Measurements from ENCODE around the gene NECTIN1. TPM values are rescaled to one million over a fixed set of nuclear protein-coding genes. Genes with fewer than 3 reads are reported as not detected.
"Not testable (repeated sequence)": the region's sequence is repeated elsewhere in the genome, so short reads cannot be mapped to it uniquely, and the experiment has no call there.

The NECTIN1 gene
- total RNA-seq, 2 experiments from 2014 or later, result 0.34 to 0.39 TPM

DNA sequence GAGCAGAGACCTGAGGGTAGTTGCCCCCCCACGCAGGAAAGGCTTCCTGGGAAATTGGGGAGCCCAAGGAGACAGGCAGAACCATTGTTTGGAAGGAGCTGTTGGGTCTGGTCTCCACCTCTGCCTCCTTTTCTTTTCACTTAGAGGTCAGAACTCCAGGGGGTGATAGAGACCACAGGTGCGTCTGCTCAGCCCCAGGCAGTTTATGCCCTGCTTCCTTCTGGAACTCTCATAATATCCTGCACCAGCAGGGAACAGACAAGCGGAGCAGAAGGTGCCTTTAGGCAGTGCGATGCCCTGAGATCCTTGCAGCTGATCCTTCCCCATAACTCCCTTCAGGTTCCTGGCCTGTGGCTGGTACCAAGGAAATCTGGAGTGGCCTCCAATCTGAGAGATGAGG is 120.2 kb downstream of the NECTIN1 start:
- Mint-ChIP-seq H3K9me3 (ENCODE audit: insufficient read depth) (no peaks in the 10 kb centered on the region), H3K4me1 (ENCODE audit: low read depth) (no peaks in the 10 kb centered on the region), H3K27me3 (ENCODE audit: low read depth) (peaks cover 15% of the 10 kb centered on the region), H3K4me3 (no peak overlapping the region), H3K36me3 (ENCODE audit: low read depth) (no peaks in the 10 kb centered on the region), H3K27ac (no peak overlapping the region)
- DNase-seq (no peak), ATAC-seq (no peak)
- CTCF ChIA-PET, result no interaction called here
- POLR2A ChIA-PET, result no interaction called here

DNA sequence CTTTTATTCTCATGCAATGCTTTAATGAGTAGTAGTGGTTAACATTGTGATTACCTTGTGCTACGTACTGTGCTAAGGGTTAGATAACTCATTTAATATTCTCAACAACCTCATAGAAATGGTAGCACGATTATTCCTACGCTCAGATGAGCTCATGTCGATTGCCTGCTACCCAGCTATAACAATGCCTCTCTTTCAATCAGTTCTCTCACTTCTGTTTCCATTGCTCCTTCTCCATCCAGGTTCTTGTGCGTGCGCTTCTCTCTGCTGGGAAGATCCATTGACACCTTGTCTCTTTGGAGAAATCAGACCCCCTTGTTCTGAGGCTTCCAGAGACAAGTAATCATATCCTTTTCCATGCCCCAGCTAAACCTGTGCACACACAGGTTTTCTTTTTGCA is 120.8 kb downstream of the NECTIN1 start:
- POLR2A ChIA-PET, result no interaction called here
- peaks cover 14% of the 10 kb centered on the region for H3K27me3 Mint-ChIP-seq (ENCODE audit: low read depth)
- DNase-seq (no peak), ATAC-seq (no peak)
- CTCF ChIA-PET, result no interaction called here
- no peaks in the 10 kb centered on the region for H3K4me1 Mint-ChIP-seq (ENCODE audit: low read depth)
- no peaks in the 10 kb centered on the region for H3K9me3 Mint-ChIP-seq (ENCODE audit: insufficient read depth)
- H3K36me3 Mint-ChIP-seq (ENCODE audit: low read depth), result no peaks in the 10 kb centered on the region
- H3K27ac Mint-ChIP-seq, result no peak overlapping the region
- no peak overlapping the region for H3K4me3 Mint-ChIP-seq

DNA sequence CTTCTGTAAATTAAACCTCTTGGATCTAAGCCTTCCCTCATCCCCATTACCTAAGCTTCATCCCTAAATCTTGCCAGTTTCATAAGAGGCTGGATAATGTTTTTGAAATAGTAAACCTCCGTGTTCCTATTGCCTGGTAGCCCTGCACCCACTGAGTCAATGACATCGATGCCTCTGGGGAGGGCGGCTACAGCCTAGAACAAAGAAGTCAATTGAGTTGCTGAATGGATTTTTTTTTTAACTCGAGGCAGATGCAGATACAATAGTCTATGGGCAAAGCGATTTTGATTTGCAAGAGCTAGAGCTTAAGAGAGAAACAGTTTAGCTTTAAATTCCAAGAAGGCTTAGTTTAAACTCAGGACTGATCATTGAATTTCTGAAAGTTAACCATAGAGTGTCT is 121.3 kb downstream of the NECTIN1 start:
- ChIA-PET POLR2A (no interaction called here), CTCF (no interaction called here)
- ATAC-seq (no peak), DNase-seq (no peak)
- peaks cover 11% of the 10 kb centered on the region for H3K27me3 Mint-ChIP-seq (ENCODE audit: low read depth)
- no peaks in the 10 kb centered on the region for H3K36me3 Mint-ChIP-seq (ENCODE audit: low read depth)
- H3K4me1 Mint-ChIP-seq (ENCODE audit: low read depth), result no peaks in the 10 kb centered on the region
- no peak overlapping the region for H3K4me3 Mint-ChIP-seq
- H3K9me3 Mint-ChIP-seq (ENCODE audit: insufficient read depth), result no peaks in the 10 kb centered on the region
- H3K27ac Mint-ChIP-seq, result no peak overlapping the region

DNA sequence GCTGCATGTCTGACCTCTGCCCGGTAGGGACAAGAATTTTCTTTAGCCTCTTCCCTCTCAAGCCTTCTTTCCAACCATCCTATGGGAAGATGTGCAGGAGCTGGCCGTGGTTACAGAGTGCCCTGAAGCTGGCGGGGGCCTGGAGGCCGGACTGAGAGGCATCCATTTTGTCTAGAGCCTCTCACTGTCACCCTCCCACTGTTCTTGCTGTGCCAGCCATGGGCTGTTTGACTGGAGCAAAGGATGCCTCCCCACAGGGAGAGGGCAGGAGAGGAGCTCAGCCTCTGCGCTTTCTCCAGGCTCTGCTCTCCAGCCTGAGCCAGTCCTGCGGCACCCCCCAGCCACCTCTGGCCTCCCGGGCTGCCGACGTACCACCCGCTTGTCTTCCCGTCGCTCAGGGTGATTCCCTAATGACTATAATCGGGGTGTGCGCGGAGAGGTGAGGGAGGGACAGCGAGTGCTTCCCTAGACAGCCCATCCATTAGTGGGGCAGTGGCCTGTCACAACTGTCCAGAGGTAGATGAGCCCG is 123.8 kb downstream of the NECTIN1 start:
- Mint-ChIP-seq H3K9me3 (ENCODE audit: insufficient read depth) (no peaks in the 10 kb centered on the region), H3K4me3 (no peak overlapping the region), H3K27ac (no peak overlapping the region), H3K36me3 (ENCODE audit: low read depth) (no peaks in the 10 kb centered on the region), H3K4me1 (ENCODE audit: low read depth) (no peaks in the 10 kb centered on the region), H3K27me3 (ENCODE audit: low read depth) (peaks cover 11% of the 10 kb centered on the region)
- ATAC-seq (no peak), DNase-seq (no peak)
- ChIA-PET POLR2A (no interaction called here), CTCF (no interaction called here)

DNA sequence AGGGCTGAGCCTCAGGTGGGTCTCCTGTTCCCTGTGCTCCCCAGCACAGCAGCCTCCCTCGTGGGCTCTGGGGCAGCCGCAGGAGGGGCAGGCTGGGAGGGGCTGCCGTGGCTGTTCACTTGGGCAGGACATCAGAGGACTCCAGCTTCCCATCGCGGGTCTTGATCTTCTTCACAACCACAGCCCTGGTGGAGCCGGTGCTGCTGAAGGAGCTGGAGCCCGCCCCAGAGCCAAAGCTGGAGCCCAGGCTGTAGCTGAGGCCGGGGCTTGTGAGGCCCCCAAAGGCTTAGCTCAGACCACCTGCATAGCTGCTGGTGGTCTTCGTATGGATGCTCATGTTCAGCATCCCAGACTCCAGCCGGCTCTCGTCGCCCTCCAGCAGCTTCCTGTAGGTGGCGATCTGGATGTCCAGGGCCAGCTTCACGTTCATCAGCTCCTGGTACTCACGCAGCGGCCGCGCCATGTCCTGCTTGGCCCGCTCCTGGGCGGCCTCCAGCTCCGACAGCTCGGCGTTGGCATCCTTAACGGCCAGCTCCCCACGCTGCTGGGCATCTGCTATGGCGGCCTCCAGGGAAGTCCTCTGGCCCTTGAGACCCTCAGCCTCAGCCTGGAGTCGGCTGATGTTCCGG is 126.1 kb downstream of the NECTIN1 start:
- Mint-ChIP-seq H3K27ac (no peak overlapping the region), H3K4me3 (no peak overlapping the region), H3K9me3 (ENCODE audit: insufficient read depth) (no peaks in the 10 kb centered on the region), H3K36me3 (ENCODE audit: low read depth) (no peaks in the 10 kb centered on the region), H3K27me3 (ENCODE audit: low read depth) (peaks cover 8% of the 10 kb centered on the region), H3K4me1 (ENCODE audit: low read depth) (no peaks in the 10 kb centered on the region)
- DNase-seq, result no peak
- POLR2A ChIA-PET, result no interaction called here
- ATAC-seq, result no peak
- CTCF ChIA-PET, result no interaction called here

DNA sequence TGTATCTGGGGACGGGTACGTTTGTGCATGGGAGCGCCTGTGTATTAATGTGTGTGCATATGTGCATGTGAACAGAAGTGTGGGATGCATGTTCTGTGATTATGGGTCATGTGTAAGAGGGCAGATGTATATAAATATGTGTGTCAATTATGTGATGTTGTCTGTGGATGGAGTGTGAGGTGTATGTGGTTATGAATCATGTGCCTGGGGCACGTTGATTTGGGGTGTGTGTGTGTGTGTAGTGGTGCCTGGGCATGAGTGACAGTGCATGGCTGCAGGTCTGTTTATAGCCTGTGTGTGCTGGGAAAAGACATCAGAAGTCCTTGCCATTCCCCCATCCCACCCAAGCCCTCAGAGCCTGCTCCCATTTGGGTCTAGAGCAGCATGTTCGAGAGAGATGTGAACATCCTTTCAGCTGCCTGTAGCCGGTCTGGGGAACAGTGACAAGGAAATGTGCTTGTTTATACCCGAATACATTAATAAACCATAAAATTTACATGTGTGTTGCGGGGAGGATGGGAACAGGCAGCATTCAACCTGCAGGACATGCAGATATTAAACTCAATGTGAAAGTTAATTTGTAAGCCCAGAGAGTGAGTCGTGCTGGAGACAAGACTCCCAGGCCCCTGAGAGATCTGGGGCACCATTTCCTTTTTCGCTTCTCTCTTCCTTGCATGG is 129.0 kb downstream of the NECTIN1 start:
- DNase-seq (no peak), ATAC-seq (no peak)
- Mint-ChIP-seq H3K4me3 (no peak overlapping the region), H3K9me3 (ENCODE audit: insufficient read depth) (no peaks in the 10 kb centered on the region), H3K36me3 (ENCODE audit: low read depth) (no peaks in the 10 kb centered on the region), H3K27ac (no peak overlapping the region), H3K4me1 (ENCODE audit: low read depth) (no peaks in the 10 kb centered on the region), H3K27me3 (ENCODE audit: low read depth) (peaks cover 6% of the 10 kb centered on the region)
- ChIA-PET CTCF (no interaction called here), POLR2A (no interaction called here)

DNA sequence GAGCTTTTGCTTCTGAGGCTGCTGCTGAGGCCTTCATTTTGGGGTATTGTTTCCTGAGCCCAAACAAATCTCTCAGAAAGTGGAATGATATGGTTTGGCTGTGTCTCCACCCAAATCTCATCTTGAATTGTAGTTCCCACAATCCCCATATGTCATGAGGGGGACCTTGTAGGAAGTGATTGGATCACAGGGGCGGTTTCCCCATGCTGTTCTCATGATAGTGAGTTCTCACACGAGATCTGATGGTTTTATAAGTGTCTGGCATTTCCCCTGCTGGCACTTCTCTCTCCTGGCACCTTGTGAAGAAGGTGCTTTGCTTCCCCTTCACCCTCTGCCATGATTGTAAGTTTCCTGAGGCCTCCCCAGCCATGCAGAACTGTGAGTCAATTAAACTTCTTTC is 133.1 kb downstream of the NECTIN1 start:
- POLR2A ChIA-PET; DNase-seq; CTCF ChIA-PET; H3K9me3 Mint-ChIP-seq (ENCODE audit: insufficient read depth); H3K36me3 Mint-ChIP-seq (ENCODE audit: low read depth); H3K27ac Mint-ChIP-seq; H3K4me1 Mint-ChIP-seq (ENCODE audit: low read depth); H3K4me3 Mint-ChIP-seq; ATAC-seq: not testable (repeated sequence)
- peaks cover 16% of the 10 kb centered on the region for H3K27me3 Mint-ChIP-seq (ENCODE audit: low read depth)

DNA sequence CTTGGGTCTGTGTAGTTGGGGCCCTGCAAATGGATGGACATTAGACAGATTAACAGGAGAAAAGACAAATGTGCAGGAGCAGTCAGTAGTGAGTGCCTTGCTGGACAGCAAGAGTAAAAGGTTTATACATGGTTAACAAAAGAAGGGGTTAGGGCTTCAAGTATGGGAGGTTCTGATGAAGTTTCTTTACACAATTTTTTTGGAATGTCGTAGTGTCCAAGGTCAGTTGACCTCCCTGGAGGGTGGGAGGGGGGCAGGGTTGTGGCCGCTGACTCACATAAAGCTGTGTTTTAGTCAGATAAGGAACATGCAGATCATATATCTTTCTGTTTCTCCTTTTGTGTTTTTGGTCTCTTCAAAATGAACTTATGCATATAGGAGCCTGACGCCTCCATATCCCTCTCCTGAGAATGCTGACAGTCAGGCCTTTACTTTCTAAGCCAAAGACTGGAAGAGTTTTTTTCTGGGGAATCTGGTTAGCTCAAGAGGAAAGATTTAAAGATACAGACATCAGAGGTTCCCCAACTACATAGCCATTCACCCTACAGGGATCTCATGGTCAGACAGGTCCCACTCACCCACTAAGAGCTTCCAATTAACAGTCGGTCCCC is 134.3 kb downstream of the NECTIN1 start:
- POLR2A ChIA-PET, result no interaction called here
- CTCF ChIA-PET, result no interaction called here
- ATAC-seq (no peak), DNase-seq (no peak)
- Mint-ChIP-seq H3K27me3 (ENCODE audit: low read depth) (peaks cover 16% of the 10 kb centered on the region), H3K36me3 (ENCODE audit: low read depth) (no peaks in the 10 kb centered on the region), H3K27ac (no peak overlapping the region), H3K9me3 (ENCODE audit: insufficient read depth) (no peaks in the 10 kb centered on the region), H3K4me3 (no peak overlapping the region), H3K4me1 (ENCODE audit: low read depth) (peaks cover 3% of the 10 kb centered on the region)

DNA sequence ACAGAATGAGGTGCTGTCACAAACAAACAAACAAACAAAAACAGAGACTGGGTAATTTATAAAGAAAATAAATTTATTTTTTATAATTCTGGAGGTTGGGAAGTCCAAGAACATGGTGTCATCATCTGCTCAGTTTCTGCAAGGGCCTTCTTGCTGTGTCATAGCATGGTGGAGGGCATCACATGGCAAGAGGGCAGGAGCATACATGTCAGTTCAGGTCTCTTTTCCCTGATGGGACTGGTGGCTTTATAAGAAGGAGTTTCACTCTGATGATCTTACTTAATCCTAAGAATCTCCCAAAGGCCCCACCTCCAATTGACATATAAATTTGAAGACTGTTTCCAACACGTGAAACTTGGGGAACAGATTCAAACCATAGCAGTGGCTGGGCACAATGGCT is 135.7 kb downstream of the NECTIN1 start:
- no peaks in the 10 kb centered on the region for H3K9me3 Mint-ChIP-seq (ENCODE audit: insufficient read depth)
- no peak overlapping the region for H3K4me3 Mint-ChIP-seq
- ATAC-seq, result no peak
- no peaks in the 10 kb centered on the region for H3K36me3 Mint-ChIP-seq (ENCODE audit: low read depth)
- ChIA-PET CTCF (no interaction called here), POLR2A (no interaction called here)
- H3K4me1 Mint-ChIP-seq (ENCODE audit: low read depth), result peaks cover 3% of the 10 kb centered on the region
- peaks cover 16% of the 10 kb centered on the region for H3K27me3 Mint-ChIP-seq (ENCODE audit: low read depth)
- no peak for DNase-seq
- H3K27ac Mint-ChIP-seq, result no peak overlapping the region

DNA sequence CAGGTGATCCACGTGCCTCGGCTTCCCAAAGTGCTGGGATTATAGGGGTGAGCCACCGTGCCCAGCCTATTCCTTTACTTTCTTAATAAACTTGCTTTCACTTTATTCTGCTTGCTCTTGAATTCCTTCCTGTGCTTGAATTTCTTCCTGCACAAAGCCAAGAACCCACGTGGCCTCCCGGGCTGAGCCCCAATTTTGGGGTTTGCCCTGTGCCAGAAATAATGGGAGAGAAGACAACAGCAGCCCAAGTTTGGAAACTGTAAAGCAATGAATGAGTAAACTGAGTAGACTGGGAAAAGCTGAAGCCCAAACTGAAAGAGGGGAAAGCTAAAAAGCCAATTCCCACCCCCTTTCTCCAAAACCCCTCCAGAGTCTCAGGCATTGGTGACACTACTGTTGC is 136.4 kb downstream of the NECTIN1 start:
- ATAC-seq (no peak), DNase-seq (no peak)
- Mint-ChIP-seq H3K36me3 (ENCODE audit: low read depth) (no peaks in the 10 kb centered on the region), H3K9me3 (ENCODE audit: insufficient read depth) (no peaks in the 10 kb centered on the region), H3K4me3 (no peak overlapping the region), H3K27ac (no peak overlapping the region), H3K27me3 (ENCODE audit: low read depth) (peaks cover 16% of the 10 kb centered on the region), H3K4me1 (ENCODE audit: low read depth) (peaks cover 3% of the 10 kb centered on the region)
- CTCF ChIA-PET, result no interaction called here
- POLR2A ChIA-PET, result no interaction called here

DNA sequence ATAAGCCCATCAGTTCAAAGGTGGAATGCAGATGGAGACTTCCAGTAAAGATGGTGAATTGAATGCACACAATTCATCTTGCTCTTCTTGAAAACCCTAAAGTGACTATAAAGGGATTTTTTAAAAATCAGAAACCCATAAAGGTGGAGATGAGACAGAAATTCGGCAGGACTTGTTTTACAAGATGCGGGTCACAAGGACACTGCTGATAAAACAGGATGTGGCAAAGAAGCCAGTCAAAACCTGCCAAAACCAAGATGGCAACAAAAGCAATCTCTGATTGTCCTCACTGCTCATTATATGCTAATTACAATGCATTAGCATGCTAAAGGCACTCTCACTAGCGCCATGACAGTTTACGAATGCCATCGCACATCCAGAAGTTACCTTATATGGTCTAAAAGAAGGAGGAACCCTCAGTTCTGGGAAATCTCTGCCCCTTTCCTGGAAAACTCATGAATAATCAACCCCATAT is 137.1 kb downstream of the NECTIN1 start:
- Mint-ChIP-seq H3K9me3 (ENCODE audit: insufficient read depth) (no peaks in the 10 kb centered on the region), H3K36me3 (ENCODE audit: low read depth) (no peaks in the 10 kb centered on the region), H3K27me3 (ENCODE audit: low read depth) (peaks cover 17% of the 10 kb centered on the region), H3K4me1 (ENCODE audit: low read depth) (peaks cover 3% of the 10 kb centered on the region), H3K4me3 (no peak overlapping the region), H3K27ac (no peak overlapping the region)
- ATAC-seq (no peak), DNase-seq (no peak)
- CTCF ChIA-PET, result no interaction called here
- POLR2A ChIA-PET, result no interaction called here

DNA sequence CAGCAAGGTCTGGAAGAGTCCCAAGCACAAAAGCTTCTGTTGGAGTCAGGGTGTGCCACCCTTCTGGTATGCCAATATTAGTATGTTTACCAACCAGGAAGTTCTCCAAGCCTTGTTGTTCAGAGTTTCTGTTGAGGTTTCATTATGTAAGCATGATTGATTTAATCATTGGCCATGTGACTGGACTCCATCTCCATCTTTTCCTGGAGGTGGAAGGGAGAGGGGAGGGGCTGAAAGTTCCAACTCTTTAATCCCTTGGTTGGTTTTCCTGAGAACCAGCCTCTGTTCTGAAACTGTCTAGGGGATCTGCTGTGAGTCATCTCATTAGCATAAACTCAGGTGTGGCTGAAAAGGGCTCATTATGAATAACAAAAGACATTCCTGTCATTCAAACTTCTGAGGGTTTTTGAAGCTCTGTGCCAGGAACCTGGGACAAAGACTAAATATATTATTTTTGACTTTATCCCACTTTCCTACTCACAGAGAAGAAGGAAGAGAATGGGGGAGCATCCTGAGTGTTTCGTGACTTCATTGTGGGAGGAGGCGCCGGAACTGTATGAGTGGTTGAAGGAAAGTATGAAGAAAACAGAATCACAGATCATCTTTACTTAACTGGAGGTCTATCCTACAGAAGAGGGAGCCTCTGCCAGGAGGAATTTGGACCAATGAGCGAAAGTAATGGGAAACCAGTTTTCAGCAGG is 138.2 kb downstream of the NECTIN1 start:
- Mint-ChIP-seq H3K9me3 (ENCODE audit: insufficient read depth) (no peaks in the 10 kb centered on the region), H3K27me3 (ENCODE audit: low read depth) (peaks cover 21% of the 10 kb centered on the region), H3K4me1 (ENCODE audit: low read depth) (peaks cover 3% of the 10 kb centered on the region), H3K4me3 (no peak overlapping the region), H3K27ac (no peak overlapping the region), H3K36me3 (ENCODE audit: low read depth) (no peaks in the 10 kb centered on the region)
- ATAC-seq (no peak), DNase-seq (no peak)
- CTCF ChIA-PET, result no interaction called here
- POLR2A ChIA-PET, result no interaction called here
